HG02970 (cell line): ENCODE measurements around the gene TAF1.
"Not testable (repeated sequence)": the region's sequence is repeated elsewhere in the genome, so short reads cannot be mapped to it uniquely, and the experiment has no call there.

ENCODE experiments used
- ATAC-seq: cut with Tn5 transposase; IDR thresholded peaks from one replicate; pipeline ENCODE4 v1.9.1; 2021; ENCODE audit warnings: mild to moderate bottlenecking, moderate library complexity, moderate number of reproducible peaks; ENCODE audit not compliant: unreplicated experiment, low FRiP score

The TAF1 gene

DNA sequence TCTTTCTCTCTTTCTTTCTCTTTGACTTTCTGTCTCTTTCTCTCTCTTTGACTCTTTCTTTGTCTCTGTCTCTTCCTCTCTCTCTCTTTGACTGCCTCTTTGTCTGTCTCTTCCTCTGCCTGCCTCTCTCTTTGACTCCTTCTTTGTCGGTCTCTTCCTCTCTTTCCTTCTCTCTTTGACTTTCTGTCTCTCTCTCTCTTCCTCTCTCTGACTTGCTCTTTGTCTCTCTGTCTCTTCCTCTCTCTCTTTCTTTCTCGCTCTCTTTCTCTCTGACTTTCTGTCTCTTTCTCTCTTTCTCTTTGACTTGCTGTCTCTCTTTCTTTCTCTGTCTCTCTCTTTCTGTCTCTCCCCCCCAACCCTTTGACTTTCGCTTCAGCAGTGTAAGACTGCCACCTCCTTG, 130.3 kb downstream of the TAF1 start:
- no peak for ATAC-seq

DNA sequence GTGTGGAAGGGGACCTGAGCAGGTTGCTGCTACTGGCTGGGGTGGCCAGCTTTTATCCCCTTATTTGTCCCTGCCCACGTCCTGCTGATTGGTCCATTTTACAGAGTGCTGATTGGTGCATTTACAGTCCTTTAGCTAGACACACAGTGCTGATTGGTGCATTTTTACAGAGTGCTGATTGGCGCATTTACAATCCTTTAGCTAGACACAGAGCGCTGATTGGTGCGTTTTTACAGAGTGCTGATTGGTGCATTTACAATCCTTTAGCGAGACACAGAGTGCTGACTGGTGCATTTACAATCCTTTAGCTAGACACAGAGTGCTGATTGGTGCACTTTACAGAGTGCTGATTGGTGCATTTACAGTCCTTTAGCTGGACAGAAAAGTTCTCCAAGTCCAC, 135.9 kb downstream of the TAF1 start:
- ATAC-seq = not testable (repeated sequence)

DNA sequence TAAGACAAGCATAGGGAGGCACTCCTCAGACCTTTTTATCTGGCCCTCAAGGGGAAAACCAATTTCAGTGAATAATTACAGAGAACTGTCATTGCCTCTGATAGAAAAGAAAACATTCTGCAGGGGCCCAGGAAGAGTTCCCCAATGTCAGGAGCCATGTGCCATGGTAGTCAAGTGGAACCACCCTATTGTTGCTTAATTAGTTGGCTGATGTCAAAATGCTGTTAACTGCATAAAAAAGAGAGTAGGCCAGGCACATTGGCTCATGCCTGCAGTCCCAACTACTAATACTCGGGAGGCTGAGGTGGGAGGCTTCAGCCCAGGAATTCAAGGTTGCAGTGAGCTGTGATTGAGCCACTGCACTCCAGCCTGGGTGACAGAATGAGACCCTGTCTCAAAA, 138.2 kb downstream of the TAF1 start:
- no peak for ATAC-seq

DNA sequence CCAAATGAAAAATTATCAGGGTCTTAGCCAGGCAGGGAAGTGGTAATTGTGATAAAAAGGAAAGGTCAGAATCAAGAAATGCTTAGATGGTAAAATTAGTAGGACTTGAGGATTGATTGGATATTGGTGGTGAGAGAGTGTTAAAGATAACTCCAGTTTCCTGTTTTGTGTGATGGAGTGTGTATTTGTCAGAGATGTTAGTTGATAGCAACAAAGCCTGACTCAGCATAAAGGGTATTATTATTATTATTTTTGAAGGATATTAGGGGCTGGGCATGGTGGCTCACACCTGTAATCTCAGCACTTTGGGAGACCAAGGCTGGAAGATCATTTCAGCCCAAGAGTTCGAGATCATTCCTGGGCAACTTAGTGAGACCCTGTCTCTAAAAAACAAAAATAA, 143.1 kb downstream of the TAF1 start:
- no peak for ATAC-seq

DNA sequence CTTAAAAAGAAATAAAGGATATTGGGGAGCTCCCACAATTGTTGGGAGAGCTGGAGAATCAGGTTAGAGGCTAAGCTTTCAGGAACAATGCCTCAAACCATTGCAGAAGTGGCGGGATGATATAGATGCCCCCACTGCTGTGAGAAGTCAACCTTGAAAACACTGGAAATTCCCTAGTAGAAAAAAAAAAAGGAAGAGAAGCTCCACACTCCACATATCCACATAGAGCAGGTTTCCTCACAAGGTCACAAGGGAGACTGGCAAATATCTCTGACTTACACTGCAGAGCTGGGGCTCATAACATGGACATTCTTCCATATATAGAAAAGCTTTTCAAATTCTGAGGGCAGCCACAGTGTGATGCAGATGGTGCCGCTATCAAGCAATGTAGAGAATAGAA, 144.0 kb downstream of the TAF1 start:
- no peak for ATAC-seq

DNA sequence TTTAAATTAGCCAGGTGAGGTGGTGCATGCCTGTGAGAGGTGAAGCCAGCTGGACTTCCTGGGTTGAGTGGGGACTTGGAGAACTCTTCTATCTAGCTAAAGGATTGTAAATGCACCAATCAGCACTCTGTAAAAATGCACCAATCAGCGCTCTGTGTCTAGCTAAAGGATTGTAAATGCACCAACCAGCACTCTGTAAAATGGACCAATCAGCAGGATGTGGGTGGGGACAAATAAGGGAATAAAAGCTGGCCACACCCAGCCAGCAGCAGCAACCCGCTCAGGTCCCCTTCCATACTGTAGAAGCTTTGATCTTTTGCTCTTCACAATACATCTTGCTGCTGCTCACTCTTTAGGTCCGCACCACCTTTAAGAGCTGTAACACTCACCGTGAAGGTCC, 147.6 kb downstream of the TAF1 start:
- ATAC-seq = not testable (repeated sequence)

DNA sequence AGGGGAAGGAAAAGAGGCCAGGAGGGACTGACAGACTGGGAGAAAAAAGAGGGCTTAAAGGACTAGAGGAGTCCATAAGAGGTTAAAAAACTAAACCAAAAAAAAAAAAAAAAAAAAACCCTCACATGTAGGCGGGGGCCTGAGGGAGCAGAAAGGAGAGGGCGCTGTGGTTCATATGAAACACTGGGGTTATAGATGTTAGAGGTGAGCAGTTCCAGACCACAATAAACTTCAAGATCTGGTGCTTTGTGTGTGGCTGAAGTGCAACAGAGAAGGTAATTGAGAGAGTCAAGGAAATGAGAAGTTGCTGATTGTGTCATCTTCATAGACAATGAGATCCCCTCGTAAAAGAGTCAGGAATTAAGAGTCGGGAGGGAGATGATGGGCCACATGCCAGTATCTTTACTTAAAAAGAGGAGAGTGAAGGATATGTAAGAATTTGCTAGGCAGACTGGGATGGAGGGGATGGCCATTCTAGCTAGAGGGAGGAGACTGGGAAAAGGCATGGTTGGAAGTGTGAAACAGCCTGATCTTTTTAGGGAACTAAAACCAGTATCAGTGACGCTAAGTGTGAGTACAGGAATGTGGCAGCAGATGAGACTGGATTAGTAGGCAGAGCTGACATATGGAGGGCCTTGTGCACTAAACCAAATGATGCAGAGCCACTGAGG, 148.3 kb downstream of the TAF1 start:
- ATAC-seq = no peak

DNA sequence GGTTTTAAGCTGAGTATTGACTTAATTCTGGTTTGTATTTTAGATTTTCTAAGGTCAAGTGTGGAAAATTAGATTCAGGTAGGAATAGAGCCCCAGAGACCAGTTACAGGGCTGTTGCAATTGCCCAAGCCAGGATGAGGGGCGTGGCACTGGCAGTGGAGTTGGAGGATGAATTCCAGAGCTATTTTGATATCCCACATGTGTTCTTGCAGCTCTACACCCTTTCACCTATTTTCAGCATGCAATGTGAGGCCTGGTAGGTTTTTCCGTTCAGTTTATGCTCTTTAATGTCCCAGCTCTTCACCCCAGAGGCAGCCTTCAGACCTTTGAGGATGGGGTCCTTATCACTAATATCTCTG, 148.9 kb downstream of the TAF1 start:
- no peak for ATAC-seq
